ENCODE data around the gene DAB2IP. TPM values are rescaled to one million over a fixed set of nuclear protein-coding genes. Genes with fewer than 3 reads are reported as not detected.

Gene DAB2IP
- total and polyA plus RNA-seq, 4 donors, result 2.3 to 13.1 (median 5.4) TPM

GRCh38 chr9:121666294-121666693, 14.9 kb downstream of the DAB2IP start:
- H3K9me3 ChIP-seq (ENCODE audit: control insufficient read depth in 4 of 4, low read length in 3 of 4), result no peaks in the 10 kb centered on the region
- no peaks in the 10 kb centered on the region for H3K27me3 ChIP-seq (ENCODE audit: control insufficient read depth in 4 of 4, insufficient read depth in 4 of 4, low read length in 3 of 4)
- TF ChIP-seq EGR1 (IDR thresholded peaks at IDR 0.05; ENCODE audit: low read depth in 2 of 2), result no peak
- TF ChIP-seq FOXA2 (IDR thresholded peaks at IDR 0.05), result no peak
- TF ChIP-seq, protein P1, sequence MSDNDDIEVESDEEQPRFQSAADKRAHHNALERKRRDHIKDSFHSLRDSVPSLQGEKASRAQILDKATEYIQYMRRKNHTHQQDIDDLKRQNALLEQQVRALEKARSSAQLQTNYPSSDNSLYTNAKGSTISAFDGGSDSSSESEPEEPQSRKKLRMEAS (IDR thresholded peaks at IDR 0.05), result no peak
- no peak for TF ChIP-seq GABPA (IDR thresholded peaks at IDR 0.05 in 1 of 2, conservative IDR thresholded peaks at IDR 0.05 in 1 of 2)
- no peak for TF ChIP-seq NR2F2 (IDR thresholded peaks at IDR 0.05)
- no peak for TF ChIP-seq YY1 (IDR thresholded peaks at IDR 0.05)
- no peak for TF ChIP-seq FOXA1 (IDR thresholded peaks at IDR 0.05)
- TF ChIP-seq ATF3 (IDR thresholded peaks at IDR 0.05), result no peak
- TF ChIP-seq ZBTB33 (IDR thresholded peaks at IDR 0.05), result no peak
- no peak for TF ChIP-seq HNF4G (IDR thresholded peaks at IDR 0.05)
- no peak for TF ChIP-seq HNF4A (conservative IDR thresholded peaks at IDR 0.05)
- TF ChIP-seq, protein P2, sequence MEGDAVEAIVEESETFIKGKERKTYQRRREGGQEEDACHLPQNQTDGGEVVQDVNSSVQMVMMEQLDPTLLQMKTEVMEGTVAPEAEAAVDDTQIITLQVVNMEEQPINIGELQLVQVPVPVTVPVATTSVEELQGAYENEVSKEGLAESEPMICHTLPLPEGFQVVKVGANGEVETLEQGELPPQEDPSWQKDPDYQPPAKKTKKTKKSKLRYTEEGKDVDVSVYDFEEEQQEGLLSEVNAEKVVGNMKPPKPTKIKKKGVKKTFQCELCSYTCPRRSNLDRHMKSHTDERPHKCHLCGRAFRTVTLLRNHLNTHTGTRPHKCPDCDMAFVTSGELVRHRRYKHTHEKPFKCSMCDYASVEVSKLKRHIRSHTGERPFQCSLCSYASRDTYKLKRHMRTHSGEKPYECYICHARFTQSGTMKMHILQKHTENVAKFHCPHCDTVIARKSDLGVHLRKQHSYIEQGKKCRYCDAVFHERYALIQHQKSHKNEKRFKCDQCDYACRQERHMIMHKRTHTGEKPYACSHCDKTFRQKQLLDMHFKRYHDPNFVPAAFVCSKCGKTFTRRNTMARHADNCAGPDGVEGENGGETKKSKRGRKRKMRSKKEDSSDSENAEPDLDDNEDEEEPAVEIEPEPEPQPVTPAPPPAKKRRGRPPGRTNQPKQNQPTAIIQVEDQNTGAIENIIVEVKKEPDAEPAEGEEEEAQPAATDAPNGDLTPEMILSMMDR (IDR thresholded peaks at IDR 0.05; ENCODE audit: low read depth, low read length, missing input control), result no peak
- no peaks in the 10 kb centered on the region for H3K36me3 ChIP-seq (ENCODE audit: control insufficient read depth in 4 of 4, insufficient read depth in 3 of 4, low read depth in 1 of 4, low read length in 3 of 4)
- WGBS, result 88% methylated on average over 8 of the region's 8 CpGs
- no peak overlapping the region for H3K4me3 ChIP-seq (ENCODE audit: low read depth in 1 of 3, low read length in 3 of 3)
- peaks cover 0 to 2% (median 0%) of the 10 kb centered on the region in 4 donors for H3K4me1 ChIP-seq (ENCODE audit: control insufficient read depth in 4 of 4, insufficient read depth in 4 of 4, low read length in 3 of 4)
- H3K27ac ChIP-seq (ENCODE audit: low read depth in 1 of 2, low read length in 2 of 2), result no peak overlapping the region
- no peak overlapping the region for H3K9ac ChIP-seq (ENCODE audit: low read depth in 1 of 2, low read length in 2 of 2)
- DNase-seq (ENCODE audit: low spot score), result no peak

DNA sequence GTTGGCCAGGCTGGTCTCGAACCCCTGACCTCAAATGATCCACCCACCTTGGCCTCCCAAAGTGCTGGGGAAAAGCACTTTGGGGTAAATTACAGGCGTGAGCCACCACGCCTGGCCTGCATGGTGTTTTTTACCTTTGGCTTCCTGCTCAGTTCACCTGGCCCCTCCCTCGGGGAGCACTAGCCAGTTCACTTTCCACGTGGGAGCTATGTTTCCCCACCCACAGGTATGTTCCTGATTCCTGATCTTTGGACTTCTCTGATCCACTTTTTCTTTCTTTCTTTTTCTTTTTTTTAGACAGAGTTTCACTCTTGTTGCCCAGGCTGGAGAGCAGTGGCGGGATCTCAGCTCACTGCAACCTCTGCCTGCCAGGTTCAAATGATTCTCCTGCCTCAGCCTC, 15.8 kb downstream of the DAB2IP start:
- no peak overlapping the region for H3K4me3 ChIP-seq (ENCODE audit: low read depth in 1 of 3, low read length in 3 of 3)
- WGBS, result 31% methylated on average over 6 of the region's 6 CpGs
- H3K27ac ChIP-seq (ENCODE audit: low read depth in 1 of 2, low read length in 2 of 2), result peak overlapping the region; percentile 58 to 84
- H3K9ac ChIP-seq (ENCODE audit: low read depth in 1 of 2, low read length in 2 of 2), result no peak overlapping the region
- H3K4me1 ChIP-seq (ENCODE audit: control insufficient read depth in 4 of 4, insufficient read depth in 4 of 4, low read length in 3 of 4), result peaks cover 0 to 2% (median 0%) of the 10 kb centered on the region in 4 donors
- H3K36me3 ChIP-seq (ENCODE audit: control insufficient read depth in 4 of 4, insufficient read depth in 3 of 4, low read depth in 1 of 4, low read length in 3 of 4), result no peaks in the 10 kb centered on the region
- no peaks in the 10 kb centered on the region for H3K9me3 ChIP-seq (ENCODE audit: control insufficient read depth in 4 of 4, low read length in 3 of 4)
- DNase-seq (ENCODE audit: low spot score), result no peak
- no peaks in the 10 kb centered on the region for H3K27me3 ChIP-seq (ENCODE audit: control insufficient read depth in 4 of 4, insufficient read depth in 4 of 4, low read length in 3 of 4)
- TF ChIP-seq YY1 (IDR thresholded peaks at IDR 0.05), result peak; percentile 49
- peak; percentile 48 for TF ChIP-seq FOXA1 (IDR thresholded peaks at IDR 0.05)
- no peak for TF ChIP-seq NR2F2 (IDR thresholded peaks at IDR 0.05)
- TF ChIP-seq, protein P3, sequence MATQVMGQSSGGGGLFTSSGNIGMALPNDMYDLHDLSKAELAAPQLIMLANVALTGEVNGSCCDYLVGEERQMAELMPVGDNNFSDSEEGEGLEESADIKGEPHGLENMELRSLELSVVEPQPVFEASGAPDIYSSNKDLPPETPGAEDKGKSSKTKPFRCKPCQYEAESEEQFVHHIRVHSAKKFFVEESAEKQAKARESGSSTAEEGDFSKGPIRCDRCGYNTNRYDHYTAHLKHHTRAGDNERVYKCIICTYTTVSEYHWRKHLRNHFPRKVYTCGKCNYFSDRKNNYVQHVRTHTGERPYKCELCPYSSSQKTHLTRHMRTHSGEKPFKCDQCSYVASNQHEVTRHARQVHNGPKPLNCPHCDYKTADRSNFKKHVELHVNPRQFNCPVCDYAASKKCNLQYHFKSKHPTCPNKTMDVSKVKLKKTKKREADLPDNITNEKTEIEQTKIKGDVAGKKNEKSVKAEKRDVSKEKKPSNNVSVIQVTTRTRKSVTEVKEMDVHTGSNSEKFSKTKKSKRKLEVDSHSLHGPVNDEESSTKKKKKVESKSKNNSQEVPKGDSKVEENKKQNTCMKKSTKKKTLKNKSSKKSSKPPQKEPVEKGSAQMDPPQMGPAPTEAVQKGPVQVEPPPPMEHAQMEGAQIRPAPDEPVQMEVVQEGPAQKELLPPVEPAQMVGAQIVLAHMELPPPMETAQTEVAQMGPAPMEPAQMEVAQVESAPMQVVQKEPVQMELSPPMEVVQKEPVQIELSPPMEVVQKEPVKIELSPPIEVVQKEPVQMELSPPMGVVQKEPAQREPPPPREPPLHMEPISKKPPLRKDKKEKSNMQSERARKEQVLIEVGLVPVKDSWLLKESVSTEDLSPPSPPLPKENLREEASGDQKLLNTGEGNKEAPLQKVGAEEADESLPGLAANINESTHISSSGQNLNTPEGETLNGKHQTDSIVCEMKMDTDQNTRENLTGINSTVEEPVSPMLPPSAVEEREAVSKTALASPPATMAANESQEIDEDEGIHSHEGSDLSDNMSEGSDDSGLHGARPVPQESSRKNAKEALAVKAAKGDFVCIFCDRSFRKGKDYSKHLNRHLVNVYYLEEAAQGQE (IDR thresholded peaks at IDR 0.05), result peak; percentile 63
- peak; percentile 86 to 93 for TF ChIP-seq HNF4A (conservative IDR thresholded peaks at IDR 0.05)
- peak; percentile 87 for TF ChIP-seq SP1 (IDR thresholded peaks at IDR 0.05)
- TF ChIP-seq EGR1 (IDR thresholded peaks at IDR 0.05; ENCODE audit: low read depth in 2 of 2), result peak in 1 of 2 donors; percentile 79
- TF ChIP-seq, protein P1 (IDR thresholded peaks at IDR 0.05), result peak; percentile 77
- TF ChIP-seq GABPA (IDR thresholded peaks at IDR 0.05 in 1 of 2, conservative IDR thresholded peaks at IDR 0.05 in 1 of 2), result peak in 1 of 2 donors; percentile 50
- TF ChIP-seq JUND (IDR thresholded peaks at IDR 0.05), result no peak
- TF ChIP-seq, protein P2 (IDR thresholded peaks at IDR 0.05; ENCODE audit: low read depth, low read length, missing input control), result no peak
- peak; percentile 60 for TF ChIP-seq HNF4G (IDR thresholded peaks at IDR 0.05)
- TF ChIP-seq RAD21 (IDR thresholded peaks at IDR 0.05), result peak; percentile 25 to 47
- peak; percentile 10 for TF ChIP-seq FOXA2 (IDR thresholded peaks at IDR 0.05)
- no peak for TF ChIP-seq ATF3 (IDR thresholded peaks at IDR 0.05)
- TF ChIP-seq ZBTB33 (IDR thresholded peaks at IDR 0.05), result peak; percentile 39
- no peak for TF ChIP-seq TAF1 (conservative IDR thresholded peaks at IDR 0.05)

Data from liver (tissue), 9 donors.